ENCODE data around the gene TMCO4.

Gene TMCO4

DNA sequence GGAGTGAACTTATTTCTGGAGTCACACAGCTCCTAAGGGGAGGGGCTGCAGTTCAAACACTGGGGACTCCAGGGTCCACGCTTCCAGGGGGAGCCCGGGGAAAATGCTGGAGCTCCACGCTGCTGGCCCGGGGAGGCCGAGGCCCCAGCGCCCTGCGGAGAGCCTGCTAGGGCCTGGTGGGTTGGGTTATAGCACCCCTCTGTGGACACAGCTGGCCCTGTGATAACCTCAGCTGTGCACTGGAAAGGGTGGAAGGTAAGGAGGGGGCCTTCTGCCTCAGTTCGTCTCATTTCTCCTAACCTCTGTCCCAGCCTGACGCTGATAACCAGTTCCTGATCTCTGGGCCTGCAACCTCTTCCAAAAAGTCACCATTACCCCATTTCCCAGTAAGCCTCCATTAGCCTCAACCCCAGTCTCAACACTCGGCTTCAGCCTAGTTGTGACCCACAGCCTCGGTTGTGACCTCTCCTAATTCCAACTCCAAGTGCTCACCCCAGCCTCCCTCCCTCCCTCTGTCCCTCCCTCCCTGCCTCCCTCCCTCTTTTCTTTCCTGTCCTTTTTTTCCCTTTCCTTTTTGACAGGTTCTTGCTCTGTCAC lies 148.5 kb downstream of the TMCO4 start:
- H3K4me2 ChIP-seq (ENCODE audit: low read length), result peak overlapping the region; percentile 61
- H4K20me1 ChIP-seq (ENCODE audit: insufficient read depth, low read length), result no peaks in the 10 kb centered on the region
- H3K27ac ChIP-seq (ENCODE audit: low read length), result no peak overlapping the region
- TF ChIP-seq, protein P1, sequence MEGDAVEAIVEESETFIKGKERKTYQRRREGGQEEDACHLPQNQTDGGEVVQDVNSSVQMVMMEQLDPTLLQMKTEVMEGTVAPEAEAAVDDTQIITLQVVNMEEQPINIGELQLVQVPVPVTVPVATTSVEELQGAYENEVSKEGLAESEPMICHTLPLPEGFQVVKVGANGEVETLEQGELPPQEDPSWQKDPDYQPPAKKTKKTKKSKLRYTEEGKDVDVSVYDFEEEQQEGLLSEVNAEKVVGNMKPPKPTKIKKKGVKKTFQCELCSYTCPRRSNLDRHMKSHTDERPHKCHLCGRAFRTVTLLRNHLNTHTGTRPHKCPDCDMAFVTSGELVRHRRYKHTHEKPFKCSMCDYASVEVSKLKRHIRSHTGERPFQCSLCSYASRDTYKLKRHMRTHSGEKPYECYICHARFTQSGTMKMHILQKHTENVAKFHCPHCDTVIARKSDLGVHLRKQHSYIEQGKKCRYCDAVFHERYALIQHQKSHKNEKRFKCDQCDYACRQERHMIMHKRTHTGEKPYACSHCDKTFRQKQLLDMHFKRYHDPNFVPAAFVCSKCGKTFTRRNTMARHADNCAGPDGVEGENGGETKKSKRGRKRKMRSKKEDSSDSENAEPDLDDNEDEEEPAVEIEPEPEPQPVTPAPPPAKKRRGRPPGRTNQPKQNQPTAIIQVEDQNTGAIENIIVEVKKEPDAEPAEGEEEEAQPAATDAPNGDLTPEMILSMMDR (IDR thresholded peaks at IDR 0.05; ENCODE audit: low read depth, low read length), result peak; percentile 62
- TF ChIP-seq EZH2phosphoT487 (IDR thresholded peaks at IDR 0.05; ENCODE audit: low read depth), result no peak
- H2AFZ ChIP-seq (ENCODE audit: low read depth, low read length), result peak overlapping the region; percentile 66; the same call in 1 of the 2 replicates
- no peaks in the 10 kb centered on the region for H3K27me3 ChIP-seq (ENCODE audit: low read depth, low read length)
- H3K4me1 ChIP-seq (ENCODE audit: low read length), result peaks cover 6% of the 10 kb centered on the region; the same call in 1 of the 2 replicates
- H3K9me3 ChIP-seq (ENCODE audit: insufficient read depth, low read length), result no peaks in the 10 kb centered on the region
- no peak overlapping the region for H3K9ac ChIP-seq (ENCODE audit: low read length)
- peak overlapping the region; percentile 54 for H3K4me3 ChIP-seq (ENCODE audit: low read length)
- no peaks in the 10 kb centered on the region for H3K79me2 ChIP-seq (ENCODE audit: low read length)
- no peaks in the 10 kb centered on the region for H3K36me3 ChIP-seq (replicated peaks; ENCODE audit: low read depth, low read length)

DNA sequence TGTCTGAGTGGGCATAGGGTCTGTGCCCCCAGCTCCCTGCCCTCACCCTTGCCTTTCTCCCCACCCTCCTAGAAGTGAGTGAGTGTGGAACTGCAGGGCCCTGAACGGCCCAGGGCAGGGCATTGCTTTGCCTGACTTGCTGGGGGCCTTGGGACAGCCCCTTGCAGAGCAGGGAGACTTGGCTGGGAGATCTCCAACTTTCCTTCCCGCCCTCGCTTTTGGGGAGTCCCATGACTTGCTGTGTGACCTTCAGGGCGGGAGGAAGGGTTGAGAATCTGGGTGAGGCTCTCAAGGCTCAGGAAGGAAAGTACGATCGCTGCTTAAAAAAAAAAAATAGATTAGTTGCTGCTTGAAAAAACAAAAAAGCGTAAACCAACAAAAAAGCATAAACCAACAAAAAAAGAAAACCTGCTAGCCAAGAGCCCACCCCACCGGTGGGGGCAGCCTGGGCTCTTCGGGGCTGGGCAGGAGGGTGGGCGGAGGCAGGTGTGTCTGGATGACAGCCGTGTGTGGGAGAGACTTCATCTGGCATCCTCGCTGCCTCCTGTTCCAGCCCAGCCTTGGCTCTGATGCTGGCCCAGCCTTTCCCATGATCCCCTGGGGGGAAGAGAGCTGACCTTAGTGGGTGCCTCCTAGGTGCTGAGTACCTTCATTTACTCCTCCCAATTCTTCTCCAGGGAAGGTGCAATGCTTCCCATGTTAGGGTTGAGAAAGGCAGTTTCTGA lies 149.1 kb downstream of the TMCO4 start:
- Histone ChIP-seq H3K4me3 (ENCODE audit: low read length) (peak overlapping the region; percentile 54), H3K79me2 (ENCODE audit: low read length) (no peaks in the 10 kb centered on the region), H3K4me1 (ENCODE audit: low read length) (peaks cover 6% of the 10 kb centered on the region; the same call in 1 of the 2 replicates), H2AFZ (ENCODE audit: low read depth, low read length) (peak overlapping the region; percentile 66; the same call in 1 of the 2 replicates), H4K20me1 (ENCODE audit: insufficient read depth, low read length) (no peaks in the 10 kb centered on the region), H3K4me2 (ENCODE audit: low read length) (peak overlapping the region; percentile 61), H3K9ac (ENCODE audit: low read length) (no peak overlapping the region), H3K27ac (ENCODE audit: low read length) (no peak overlapping the region), H3K27me3 (ENCODE audit: low read depth, low read length) (no peaks in the 10 kb centered on the region), H3K9me3 (ENCODE audit: insufficient read depth, low read length) (no peaks in the 10 kb centered on the region), H3K36me3 (replicated peaks; ENCODE audit: low read depth, low read length) (no peaks in the 10 kb centered on the region)
- TF ChIP-seq EZH2phosphoT487 (IDR thresholded peaks at IDR 0.05; ENCODE audit: low read depth), result no peak
- TF ChIP-seq, protein P1 (IDR thresholded peaks at IDR 0.05; ENCODE audit: low read depth, low read length), result no peak

DNA sequence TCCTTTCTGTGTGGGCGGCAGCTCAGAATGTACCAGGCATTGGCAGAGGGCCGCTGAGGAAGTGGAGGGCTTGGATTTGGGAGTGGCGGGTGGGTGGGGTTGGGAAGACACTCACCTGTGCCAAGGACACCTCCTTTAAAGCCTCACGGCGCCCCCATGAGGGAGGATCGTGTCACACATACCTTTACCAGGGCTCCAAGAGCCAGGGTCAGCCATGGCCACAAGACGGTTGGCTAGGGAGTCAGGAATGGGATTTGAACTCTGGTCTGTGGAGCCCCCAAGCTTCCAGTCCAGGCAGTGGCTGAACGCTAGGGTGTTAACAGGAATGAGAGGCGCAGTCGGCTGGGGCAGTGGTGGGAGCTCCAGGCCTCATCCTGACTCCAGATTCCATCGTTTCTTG lies 151.0 kb downstream of the TMCO4 start:
- TF ChIP-seq, protein P1 (IDR thresholded peaks at IDR 0.05; ENCODE audit: low read depth, low read length), result no peak
- Histone ChIP-seq H3K9ac (ENCODE audit: low read length) (no peak overlapping the region), H2AFZ (ENCODE audit: low read depth, low read length) (no peak overlapping the region), H3K9me3 (ENCODE audit: insufficient read depth, low read length) (no peaks in the 10 kb centered on the region), H3K79me2 (ENCODE audit: low read length) (no peaks in the 10 kb centered on the region), H3K4me1 (ENCODE audit: low read length) (peaks cover 4% of the 10 kb centered on the region; the same call in 1 of the 2 replicates), H4K20me1 (ENCODE audit: insufficient read depth, low read length) (no peaks in the 10 kb centered on the region), H3K4me3 (ENCODE audit: low read length) (no peak overlapping the region), H3K36me3 (replicated peaks; ENCODE audit: low read depth, low read length) (no peaks in the 10 kb centered on the region), H3K27me3 (ENCODE audit: low read depth, low read length) (no peaks in the 10 kb centered on the region), H3K27ac (ENCODE audit: low read length) (no peak overlapping the region), H3K4me2 (ENCODE audit: low read length) (no peak overlapping the region)

DNA sequence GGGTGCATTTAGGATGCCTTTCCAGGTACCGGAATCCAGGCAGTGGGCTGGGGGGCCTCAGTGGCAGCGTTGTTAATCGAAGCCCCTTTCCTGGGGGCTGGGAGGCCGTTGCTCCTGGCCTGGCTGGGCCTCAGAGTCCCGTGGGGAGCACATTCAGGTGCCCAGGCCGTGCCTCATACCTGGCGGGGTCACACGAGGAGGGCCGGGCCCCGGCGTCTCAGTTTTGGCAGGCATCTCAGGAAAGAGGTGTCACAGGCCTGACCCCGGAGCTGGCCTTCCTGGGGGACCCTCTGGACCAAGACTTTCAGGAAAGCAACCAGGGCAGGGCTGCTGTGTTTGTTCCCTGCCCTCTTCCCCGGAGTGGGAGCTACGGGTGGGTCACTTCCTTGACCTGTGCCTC lies 151.5 kb downstream of the TMCO4 start:
- H3K27me3 ChIP-seq (ENCODE audit: low read depth, low read length), result 0 out of 2 replicates have a peak, but pooled peaks cover 3% of the 10 kb centered on the region
- TF ChIP-seq, protein P1 (IDR thresholded peaks at IDR 0.05; ENCODE audit: low read depth, low read length), result no peak
- no peak for TF ChIP-seq EZH2phosphoT487 (IDR thresholded peaks at IDR 0.05; ENCODE audit: low read depth)
- no peaks in the 10 kb centered on the region for H4K20me1 ChIP-seq (ENCODE audit: insufficient read depth, low read length)
- H3K36me3 ChIP-seq (replicated peaks; ENCODE audit: low read depth, low read length), result no peaks in the 10 kb centered on the region
- H3K4me3 ChIP-seq (ENCODE audit: low read length), result no peak overlapping the region
- no peaks in the 10 kb centered on the region for H3K79me2 ChIP-seq (ENCODE audit: low read length)
- H3K27ac ChIP-seq (ENCODE audit: low read length), result no peak overlapping the region
- H2AFZ ChIP-seq (ENCODE audit: low read depth, low read length), result no peak overlapping the region
- H3K9me3 ChIP-seq (ENCODE audit: insufficient read depth, low read length), result no peaks in the 10 kb centered on the region
- no peak overlapping the region for H3K9ac ChIP-seq (ENCODE audit: low read length)
- H3K4me2 ChIP-seq (ENCODE audit: low read length), result no peak overlapping the region
- H3K4me1 ChIP-seq (ENCODE audit: low read length), result peaks cover 4% of the 10 kb centered on the region; the same call in 1 of the 2 replicates
